Liver (tissue), 9 donors: Measurements from ENCODE around the gene TMEM178B. TPM values are rescaled to one million over a fixed set of nuclear protein-coding genes. Genes with fewer than 3 reads are reported as not detected.

Source experiments
- DNase-seq: peaks from one replicate; pipeline ENCODE4 v3.0.0-alpha.2; 2017; ENCODE audit warnings: low spot score
- H3K27ac ChIP-seq, 2 donors: one replicate each; pipeline ENCODE4 v1.7.0; 2013; ENCODE audit warnings: inconsistent platforms in 2 of 2, low read length in 2 of 2, control low read depth in 1 of 2, low read depth in 1 of 2, mild to moderate bottlenecking in 1 of 2
- H3K27me3 ChIP-seq, 4 donors: one replicate each; pipeline versions ENCODE4 v1.6.1 to v1.7.0; 2013; ENCODE audit warnings: low read length in 3 of 4, inconsistent platforms in 1 of 4, mild to moderate bottlenecking in 1 of 4, moderate library complexity in 1 of 4; ENCODE audit not compliant: control insufficient read depth in 4 of 4, insufficient read depth in 4 of 4
- H3K36me3 ChIP-seq, 4 donors: one replicate each; pipeline versions ENCODE4 v1.6.1 to v1.7.0; 2013; ENCODE audit warnings: low read length in 3 of 4, mild to moderate bottlenecking in 3 of 4, low read depth in 1 of 4, moderate library complexity in 1 of 4; ENCODE audit not compliant: control insufficient read depth in 4 of 4, insufficient read depth in 3 of 4
- H3K4me1 ChIP-seq, 4 donors: one replicate each; pipeline versions ENCODE4 v1.6.1 to v1.7.0; 2013; ENCODE audit warnings: low read length in 3 of 4, mild to moderate bottlenecking in 3 of 4, moderate library complexity in 1 of 4; ENCODE audit not compliant: control insufficient read depth in 4 of 4, insufficient read depth in 4 of 4
- H3K4me3 ChIP-seq, 3 donors: one replicate each; pipeline versions ENCODE4 v1.6.1 to v1.7.0; 2013; ENCODE audit warnings: low read length in 3 of 3, control low read depth in 1 of 3, low read depth in 1 of 3, mild to moderate bottlenecking in 1 of 3
- H3K9ac ChIP-seq, 2 donors: one replicate each; pipeline ENCODE4 v1.7.0; 2013; ENCODE audit warnings: low read length in 2 of 2, mild to moderate bottlenecking in 2 of 2, moderate library complexity in 2 of 2, control low read depth in 1 of 2, low read depth in 1 of 2
- H3K9me3 ChIP-seq, 4 donors: one replicate each; pipeline versions ENCODE4 v1.6.1 to v1.7.0; 2013; ENCODE audit warnings: low read length in 3 of 4; ENCODE audit not compliant: control insufficient read depth in 4 of 4
- ATF3 ChIP-seq: IDR thresholded peaks from 2 replicates; pipeline ENCODE4 v1.6.1; 2016; ENCODE audit warnings: antibody characterized with exemption
- CTCF ChIP-seq: fragments of 150-350 bp; IDR thresholded peaks from 2 replicates; pipeline ENCODE4 v1.5.1; 2017; ENCODE audit warnings: improper control_type of control experiment, low read depth, low read length; ENCODE audit not compliant: missing input control
- EGR1 ChIP-seq, 2 donors: IDR thresholded peaks; 2 replicates each; pipeline ENCODE4 v1.6.1; 2016 to 2018; ENCODE audit warnings: antibody characterized with exemption in 2 of 2, low read depth in 2 of 2
- FOXA1 ChIP-seq: IDR thresholded peaks from 2 replicates; pipeline ENCODE4 v1.6.1; 2016; ENCODE audit warnings: antibody characterized with exemption
- FOXA2 ChIP-seq: IDR thresholded peaks from 2 replicates; pipeline ENCODE4 v1.6.1; 2016; ENCODE audit warnings: antibody characterized with exemption
- GABPA ChIP-seq, 2 donors: IDR thresholded peaks in 1 of 2; conservative IDR thresholded peaks in 1 of 2; 2 replicates each; pipeline ENCODE4 v1.6.1; 2016; ENCODE audit warnings: antibody characterized with exemption in 2 of 2, mild to moderate bottlenecking in 1 of 2, moderate library complexity in 1 of 2
- HNF4A ChIP-seq, 2 donors: conservative IDR thresholded peaks; 2 replicates each; pipeline ENCODE4 v1.6.1; 2016; ENCODE audit warnings: antibody characterized with exemption in 2 of 2, mild to moderate bottlenecking in 2 of 2
- JUND ChIP-seq, 2 donors: IDR thresholded peaks; 2 replicates each; pipeline ENCODE4 v1.6.1; 2016; ENCODE audit warnings: antibody characterized with exemption in 2 of 2
- MAX ChIP-seq: IDR thresholded peaks from 2 replicates; pipeline ENCODE4 v1.6.1; 2016; ENCODE audit warnings: antibody characterized with exemption
- NR2F2 ChIP-seq: IDR thresholded peaks from 2 replicates; pipeline ENCODE4 v1.6.1; 2016; ENCODE audit warnings: antibody characterized with exemption
- RXRA ChIP-seq, 2 donors: IDR thresholded peaks; 2 replicates each; pipeline ENCODE4 v1.6.1; 2017 to 2018; ENCODE audit warnings: antibody characterized with exemption in 2 of 2, mild to moderate bottlenecking in 1 of 2
- SP1 ChIP-seq: IDR thresholded peaks from 2 replicates; pipeline ENCODE4 v1.6.1; 2018; ENCODE audit warnings: antibody characterized with exemption, mild to moderate bottlenecking
- TAF1 ChIP-seq: conservative IDR thresholded peaks from 2 replicates; pipeline ENCODE4 v1.6.1; 2016; ENCODE audit warnings: antibody characterized with exemption, mild to moderate bottlenecking
- YY1 ChIP-seq: IDR thresholded peaks from 2 replicates; pipeline ENCODE4 v1.6.1; 2016; ENCODE audit warnings: antibody characterized with exemption, mild to moderate bottlenecking
- ZBTB33 ChIP-seq: IDR thresholded peaks from 2 replicates; pipeline ENCODE4 v1.6.1; 2016; ENCODE audit warnings: antibody characterized with exemption
- WGBS: extraction: QIAGEN DNeasy Blood & Tissue Kit; methylation state at CpG from one replicate; pipeline ENCODE4 v1.1.7; 2013; 5-methylcytosine and 5-hydroxymethylcytosine counted together
- polyA plus RNA-seq, 2 donors: library from polyadenylated mRNA; stranded (reverse) in 1 of 2; unstranded in 1 of 2; fragments of 200-250 nt in 1 of 2; fragments of >200 nt in 1 of 2; fragmentation: Nextera tagmentation in 1 of 2; extraction: Ambion mirVana in 1 of 2; gene quantifications; one replicate each; pipeline versions ENCODE4 v1.2.1 to v1.2.3, GENCODE V29; 2013 to 2015
- total RNA-seq, 2 donors: library from RNA; depleted of rRNA; stranded (reverse); fragments of >200 nt; gene quantifications; one replicate each; pipeline ENCODE4 v1.2.3, GENCODE V29; 2014
- donor health status: healthy.
- donor health status: healthy.
- donor health status: healthy.
- donor health status: healthy.
- donor health status: healthy.

Gene TMEM178B
- total and polyA plus RNA-seq, 4 donors: under 0.01 to 0.02 (median under 0.01) TPM; not detected in 1

GRCh38 chr7:141436575-141437075 is 362.8 kb downstream of the TMEM178B start:
- H3K4me3 ChIP-seq: no peak overlapping the region
- no peak overlapping the region for H3K9ac ChIP-seq
- TF ChIP-seq ZBTB33: no peak
- no peak for TF ChIP-seq YY1
- no peak for TF ChIP-seq HNF4A (conservative IDR thresholded peaks at IDR 0.05)
- H3K27me3 ChIP-seq: no peaks in the 10 kb centered on the region
- H3K36me3 ChIP-seq: no peaks in the 10 kb centered on the region
- H3K4me1 ChIP-seq: no peaks in the 10 kb centered on the region
- WGBS: 85% methylated on average over 7 of the region's 7 CpGs
- no peak for DNase-seq
- H3K27ac ChIP-seq: no peak overlapping the region
- H3K9me3 ChIP-seq: no peaks in the 10 kb centered on the region

- H3K4me3 ChIP-seq: no peak overlapping the region
- TF ChIP-seq EGR1 (IDR thresholded peaks at IDR 0.05; ENCODE audit: low read depth in 2 of 2) (no peak), MAX (no peak), HNF4A (conservative IDR thresholded peaks at IDR 0.05) (no peak), NR2F2 (no peak), FOXA1 (no peak), JUND (IDR thresholded peaks at IDR 0.05) (no peak)
- no peak for DNase-seq
- H3K36me3 ChIP-seq: no peaks in the 10 kb centered on the region
- H3K4me1 ChIP-seq: no peaks in the 10 kb centered on the region
- H3K9ac ChIP-seq: no peak overlapping the region
- no peak overlapping the region for H3K27ac ChIP-seq
- H3K9me3 ChIP-seq: no peaks in the 10 kb centered on the region
- WGBS: 74% methylated on average over 2 of the region's 2 CpGs
- H3K27me3 ChIP-seq: no peaks in the 10 kb centered on the region
Observed at GRCh38 chr7:141439164-141439563, 365.3 kb downstream of the TMEM178B start.

- Histone ChIP-seq H3K4me1 (no peaks in the 10 kb centered on the region), H3K9ac (no peak overlapping the region), H3K36me3 (no peaks in the 10 kb centered on the region), H3K4me3 (no peak overlapping the region), H3K27me3 (no peaks in the 10 kb centered on the region), H3K27ac (no peak overlapping the region), H3K9me3 (no peaks in the 10 kb centered on the region)
- TF ChIP-seq HNF4A (conservative IDR thresholded peaks at IDR 0.05) (peak in 1 of 2 donors; percentile 24), EGR1 (IDR thresholded peaks at IDR 0.05; ENCODE audit: low read depth in 2 of 2) (no peak)
- 34% methylated on average over 1 of the region's 1 CpG for WGBS
- DNase-seq: no peak
Observed at GRCh38 chr7:141439776-141440175, 365.9 kb downstream of the TMEM178B start.

- WGBS: 80% methylated on average over 11 of the region's 11 CpGs
- no peak for DNase-seq
- Histone ChIP-seq H3K9ac (no peak overlapping the region), H3K9me3 (no peaks in the 10 kb centered on the region), H3K27ac (no peak overlapping the region), H3K27me3 (no peaks in the 10 kb centered on the region), H3K36me3 (no peaks in the 10 kb centered on the region), H3K4me3 (no peak overlapping the region), H3K4me1 (no peaks in the 10 kb centered on the region)
- TF ChIP-seq NR2F2: no peak
- TF ChIP-seq JUND (IDR thresholded peaks at IDR 0.05): no peak
- TF ChIP-seq MAX: no peak
- TF ChIP-seq YY1: no peak
- no peak for TF ChIP-seq TAF1
- TF ChIP-seq FOXA1: no peak
- no peak for TF ChIP-seq FOXA2
- TF ChIP-seq SP1: no peak
- TF ChIP-seq RXRA (IDR thresholded peaks at IDR 0.05): no peak
- no peak for TF ChIP-seq ATF3
- no peak for TF ChIP-seq CTCF
- no peak for TF ChIP-seq GABPA (IDR thresholded peaks at IDR 0.05 in 1 of 2, conservative IDR thresholded peaks at IDR 0.05 in 1 of 2)
- no peak for TF ChIP-seq EGR1 (IDR thresholded peaks at IDR 0.05; ENCODE audit: low read depth in 2 of 2)
Observed at GRCh38 chr7:141441837-141442627, 368.2 kb downstream of the TMEM178B start.
